ENCODE data around the gene IGSF1. TPM values are rescaled to one million over a fixed set of nuclear protein-coding genes. Genes with fewer than 3 reads are reported as not detected.

IGSF1 gene
- total RNA-seq (2022) (not detected in 2 replicates), Bru-seq, nascent RNA (percentile 2 among the genes with signal in this experiment), BruChase-seq, experiment 1, labeled RNA remaining after a 6-hour chase (percentile 1 among the genes with signal in this experiment), BruChase-seq, experiment 2, labeled RNA remaining after a 2-hour chase (percentile 1 among the genes with signal in this experiment)
- long read RNA-seq = 0 reads

- intact Hi-C loops (cut with micrococcal nuclease; ENCODE audit: unreplicated experiment) = no loop called here
- Mint-ChIP-seq H3K9me3 (ENCODE audit: low read depth, unreplicated experiment) (no peaks in the 10 kb centered on the region), H3K4me3 (ENCODE audit: low read depth, unreplicated experiment) (no peak within 1 kb of the TSS), H3K36me3 (ENCODE audit: insufficient read depth, unreplicated experiment) (no peaks in the 10 kb centered on the region), H3K27ac (ENCODE audit: unreplicated experiment) (no peak within 1 kb of the TSS), H3K4me1 (ENCODE audit: low read depth, unreplicated experiment) (no peaks in the 10 kb centered on the region), H3K27me3 (ENCODE audit: unreplicated experiment) (peaks cover 21% of the 10 kb centered on the region)
- DNase-seq = no peak
- TF ChIP-seq, protein P1, sequence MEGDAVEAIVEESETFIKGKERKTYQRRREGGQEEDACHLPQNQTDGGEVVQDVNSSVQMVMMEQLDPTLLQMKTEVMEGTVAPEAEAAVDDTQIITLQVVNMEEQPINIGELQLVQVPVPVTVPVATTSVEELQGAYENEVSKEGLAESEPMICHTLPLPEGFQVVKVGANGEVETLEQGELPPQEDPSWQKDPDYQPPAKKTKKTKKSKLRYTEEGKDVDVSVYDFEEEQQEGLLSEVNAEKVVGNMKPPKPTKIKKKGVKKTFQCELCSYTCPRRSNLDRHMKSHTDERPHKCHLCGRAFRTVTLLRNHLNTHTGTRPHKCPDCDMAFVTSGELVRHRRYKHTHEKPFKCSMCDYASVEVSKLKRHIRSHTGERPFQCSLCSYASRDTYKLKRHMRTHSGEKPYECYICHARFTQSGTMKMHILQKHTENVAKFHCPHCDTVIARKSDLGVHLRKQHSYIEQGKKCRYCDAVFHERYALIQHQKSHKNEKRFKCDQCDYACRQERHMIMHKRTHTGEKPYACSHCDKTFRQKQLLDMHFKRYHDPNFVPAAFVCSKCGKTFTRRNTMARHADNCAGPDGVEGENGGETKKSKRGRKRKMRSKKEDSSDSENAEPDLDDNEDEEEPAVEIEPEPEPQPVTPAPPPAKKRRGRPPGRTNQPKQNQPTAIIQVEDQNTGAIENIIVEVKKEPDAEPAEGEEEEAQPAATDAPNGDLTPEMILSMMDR (IDR thresholded peaks at IDR 0.05; ENCODE audit: unreplicated experiment) = no peak
- CTCF ChIA-PET = interaction anchor here (0.5 kb wide), 1 partner anchor 26 kb away, joined by 3 read pairs; no protein-coding TSS in a partner anchor
- BruUV-seq (replicated peaks) = no TSS peak
Measured at GRCh38 chrX:131288738-131289511, at the start of gene IGSF1. Gene IGSF1, minus strand, starts transcription at chrX:131289306. Its CDS starts 2,632 bp downstream, at chrX:131286674.

DNA sequence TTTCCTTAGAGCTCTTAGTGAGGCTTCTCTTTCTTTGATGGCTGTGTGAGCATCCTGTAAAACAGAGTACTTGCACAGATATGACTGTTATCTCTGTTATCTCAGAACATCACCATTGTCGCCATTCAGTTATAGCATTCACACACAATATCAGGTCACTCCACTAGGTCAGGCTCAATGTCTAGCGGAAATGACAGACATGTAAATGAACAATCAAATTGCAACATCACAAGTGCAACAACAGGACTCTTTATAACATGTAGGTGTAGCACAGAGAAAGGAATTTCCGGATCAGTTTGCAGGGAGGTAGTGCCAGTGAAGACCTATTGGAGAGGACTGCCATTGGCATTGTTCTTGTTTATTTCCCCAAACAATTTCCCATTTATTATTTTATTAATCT, 43.2 kb upstream of the IGSF1 start:
- no peak for DNase-seq
- Mint-ChIP-seq H3K9me3 (ENCODE audit: low read depth, unreplicated experiment) (peaks cover 16% of the 10 kb centered on the region), H3K27me3 (ENCODE audit: unreplicated experiment) (no peaks in the 10 kb centered on the region), H3K36me3 (ENCODE audit: insufficient read depth, unreplicated experiment) (no peaks in the 10 kb centered on the region), H3K4me3 (ENCODE audit: low read depth, unreplicated experiment) (no peak overlapping the region), H3K27ac (ENCODE audit: unreplicated experiment) (no peak overlapping the region), H3K4me1 (ENCODE audit: low read depth, unreplicated experiment) (no peaks in the 10 kb centered on the region)
- CTCF ChIA-PET = interaction anchor here (0.6 kb wide), 1 partner anchor 270 kb away, joined by 3 read pairs; no protein-coding TSS in a partner anchor
- no TSS peak for BruUV-seq (replicated peaks)
- intact Hi-C loops (cut with micrococcal nuclease; ENCODE audit: unreplicated experiment) = no loop called here
- TF ChIP-seq, protein P1 (IDR thresholded peaks at IDR 0.05; ENCODE audit: unreplicated experiment) = no peak

GRCh38 chrX:131331152-131331551, 42.0 kb upstream of the IGSF1 start:
- Mint-ChIP-seq H3K4me3 (ENCODE audit: low read depth, unreplicated experiment) (no peak overlapping the region), H3K9me3 (ENCODE audit: low read depth, unreplicated experiment) (peaks cover 17% of the 10 kb centered on the region), H3K36me3 (ENCODE audit: insufficient read depth, unreplicated experiment) (no peaks in the 10 kb centered on the region), H3K27ac (ENCODE audit: unreplicated experiment) (no peak overlapping the region), H3K27me3 (ENCODE audit: unreplicated experiment) (no peaks in the 10 kb centered on the region), H3K4me1 (ENCODE audit: low read depth, unreplicated experiment) (no peaks in the 10 kb centered on the region)
- no TSS peak for BruUV-seq (replicated peaks)
- intact Hi-C loops (cut with micrococcal nuclease; ENCODE audit: unreplicated experiment) = no loop called here
- CTCF ChIA-PET = no interaction called here
- TF ChIP-seq, protein P1 (IDR thresholded peaks at IDR 0.05; ENCODE audit: unreplicated experiment) = no peak
- DNase-seq = no peak

GRCh38 chrX:131330735-131331134, 41.6 kb upstream of the IGSF1 start:
- no peak for DNase-seq
- TF ChIP-seq, protein P1 (IDR thresholded peaks at IDR 0.05; ENCODE audit: unreplicated experiment) = no peak
- no TSS peak for BruUV-seq (replicated peaks)
- no peak overlapping the region for H3K4me3 Mint-ChIP-seq (ENCODE audit: low read depth, unreplicated experiment)
- H3K4me1 Mint-ChIP-seq (ENCODE audit: low read depth, unreplicated experiment) = no peaks in the 10 kb centered on the region
- CTCF ChIA-PET = no interaction called here
- H3K27me3 Mint-ChIP-seq (ENCODE audit: unreplicated experiment) = no peaks in the 10 kb centered on the region
- H3K27ac Mint-ChIP-seq (ENCODE audit: unreplicated experiment) = no peak overlapping the region
- intact Hi-C loops (cut with micrococcal nuclease; ENCODE audit: unreplicated experiment) = no loop called here
- no peaks in the 10 kb centered on the region for H3K36me3 Mint-ChIP-seq (ENCODE audit: insufficient read depth, unreplicated experiment)
- H3K9me3 Mint-ChIP-seq (ENCODE audit: low read depth, unreplicated experiment) = peaks cover 15% of the 10 kb centered on the region
